H1 (cell line): ENCODE measurements around the gene GNAL. TPM values are rescaled to one million over a fixed set of nuclear protein-coding genes. Genes with fewer than 3 reads are reported as not detected.

Experiments
- CTCF ChIA-PET: fragments of 300-600 bp; sonication (Branson Sonifier 250); formaldehyde crosslinking; loops from one replicate; lab custom pipeline; 2021; ENCODE audit not compliant: partially characterized antibody; lab: Charles Lee
- POLR2A ChIA-PET: fragments of 300-600 bp; sonication (Branson Sonifier 250); formaldehyde crosslinking; loops from one replicate; lab custom pipeline; 2021; ENCODE audit warnings: inconsistent platforms; ENCODE audit not compliant: partially characterized antibody; lab: Charles Lee
- DNase-seq, 2 experiments: peaks; one replicate each; pipeline versions ENCODE4 v3.0.0 to v3.0.0-alpha.2; 2010 to 2022; ENCODE audit warnings: low spot score in 2 of 2, low read depth in 1 of 2, mixed read lengths in 1 of 2
- FAIRE-seq: peaks from 2 replicates; lab custom pipeline; 2011; peaks lifted over from hg19 to GRCh38; lab: Jason Lieb, UNC
- H2AFZ ChIP-seq: 2 replicates; pipeline ENCODE4 v1.8.1; 2012; ENCODE audit warnings: low read length, inconsistent platforms
- H2AK5ac ChIP-seq: 2 replicates; pipeline ENCODE4 v1.6.1; 2013; ENCODE audit warnings: low read depth, low read length
- H2BK120ac ChIP-seq: replicated peaks from 2 replicates; pipeline ENCODE3; 2013; ENCODE audit warnings: low read depth, low read length, inconsistent platforms
- H2BK12ac ChIP-seq: 2 replicates; pipeline ENCODE4 v1.6.1; 2013; ENCODE audit warnings: low read depth, low read length
- H2BK15ac ChIP-seq: 2 replicates; pipeline ENCODE4 v1.6.1; 2013; ENCODE audit warnings: low read length
- H2BK20ac ChIP-seq: 2 replicates; pipeline ENCODE4 v1.6.1; 2013; ENCODE audit warnings: low read length
- H2BK5ac ChIP-seq: 2 replicates; pipeline ENCODE4 v1.6.1; 2013; ENCODE audit warnings: low read depth, low read length
- H3K14ac ChIP-seq: 2 replicates; pipeline ENCODE4 v1.6.1; 2013; ENCODE audit warnings: inconsistent platforms; ENCODE audit not compliant: insufficient read length
- H3K18ac ChIP-seq: 2 replicates; pipeline ENCODE4 v1.6.1; 2013; ENCODE audit warnings: low read length; ENCODE audit errors: extremely low read depth
- H3K23ac ChIP-seq: 2 replicates; pipeline ENCODE4 v1.6.1; 2013; ENCODE audit warnings: inconsistent platforms; ENCODE audit not compliant: insufficient read length
- H3K23me2 ChIP-seq: 2 replicates; pipeline ENCODE4 v1.6.1; 2013; ENCODE audit warnings: low read depth, low read length
- H3K27ac ChIP-seq: 2 replicates; pipeline ENCODE4 v1.6.1; 2011; ENCODE audit warnings: low read depth, low read length, inconsistent platforms
- H3K27me3 ChIP-seq, 4 experiments: replicated peaks in 1 of 4; 1 replicate in 1 of 4; 2 replicates in 3 of 4; pipeline versions ENCODE4 v1.6.1 to v1.8.1; 2011 to 2013; ENCODE audit warnings: low read length in 3 of 4, mild to moderate bottlenecking in 3 of 4, inconsistent platforms in 2 of 4, mixed read lengths in 2 of 4, moderate library complexity in 1 of 4; ENCODE audit not compliant: control insufficient read depth in 3 of 4, insufficient read depth in 3 of 4; ENCODE audit errors: extremely low read depth in 1 of 4
- H3K36me3 ChIP-seq, 4 experiments: 2 replicates each; pipeline versions ENCODE4 v1.6.1 to v1.8.1; 2011 to 2013; ENCODE audit warnings: mild to moderate bottlenecking in 4 of 4, low read length in 3 of 4, moderate library complexity in 2 of 4, control low read depth in 1 of 4, inconsistent platforms in 1 of 4; ENCODE audit not compliant: insufficient read depth in 4 of 4, control insufficient read depth in 2 of 4
- H3K4ac ChIP-seq: replicated peaks from 2 replicates; pipeline ENCODE3; 2013; ENCODE audit warnings: low read length, low read depth, mixed read lengths, inconsistent platforms; ENCODE audit not compliant: insufficient read length
- H3K4me1 ChIP-seq, 4 experiments: replicated peaks in 1 of 4; 1 replicate in 1 of 4; 2 replicates in 3 of 4; pipeline versions ENCODE4 v1.6.1 to v1.8.1; 2011 to 2013; ENCODE audit warnings: low read length in 3 of 4, inconsistent platforms in 2 of 4, mixed read lengths in 1 of 4; ENCODE audit not compliant: insufficient read depth in 4 of 4, control insufficient read depth in 3 of 4
- H3K4me2 ChIP-seq, 2 experiments: 2 replicates each; pipeline versions ENCODE4 v1.6.1 to v1.8.1; 2011 to 2013; ENCODE audit warnings: low read depth in 2 of 2, low read length in 2 of 2, control low read depth in 1 of 2, inconsistent platforms in 1 of 2, mild to moderate bottlenecking in 1 of 2; ENCODE audit not compliant: insufficient read depth in 1 of 2
- H3K4me3 ChIP-seq, 4 experiments: fragments of 200-600, 300-600 bp in 1 of 4; sonication (generic), shearing (Covaris generic), sonication (Bioruptor Twin) in 1 of 4; 2 replicates each; pipeline versions ENCODE4 v1.5.1 to v1.8.1; 2011 to 2016; ENCODE audit warnings: low read length in 4 of 4, low read depth in 3 of 4, control low read depth in 2 of 4, inconsistent platforms in 2 of 4, mild to moderate bottlenecking in 2 of 4, mixed read lengths in 1 of 4, moderate library complexity in 1 of 4; ENCODE audit not compliant: insufficient read depth in 2 of 4; ENCODE audit errors: extremely low read depth in 1 of 4
- H3K56ac ChIP-seq: replicated peaks from 2 replicates; pipeline ENCODE3; 2013; ENCODE audit warnings: low read depth, mild to moderate bottlenecking, mixed read lengths, low read length, inconsistent platforms; ENCODE audit not compliant: insufficient read length
- H3K79me1 ChIP-seq: 2 replicates; pipeline ENCODE4 v1.6.1; 2013; ENCODE audit warnings: low read depth, low read length, control low read depth
- H3K79me2 ChIP-seq, 2 experiments: 2 replicates each; pipeline versions ENCODE4 v1.6.1 to v1.8.1; 2012 to 2013; ENCODE audit warnings: low read length in 2 of 2, mild to moderate bottlenecking in 2 of 2, inconsistent platforms in 1 of 2; ENCODE audit not compliant: insufficient read depth in 2 of 2, control insufficient read depth in 1 of 2
- H3K9ac ChIP-seq, 4 experiments: replicated peaks in 1 of 4; 1 replicate in 1 of 4; 2 replicates in 3 of 4; pipeline versions ENCODE4 v1.6.1 to v1.8.1; 2011 to 2013; ENCODE audit warnings: low read depth in 3 of 4, low read length in 3 of 4, control low read depth in 2 of 4, mild to moderate bottlenecking in 2 of 4, moderate library complexity in 2 of 4, inconsistent platforms in 1 of 4; ENCODE audit errors: extremely low read depth in 1 of 4
- H3K9me3 ChIP-seq, 2 experiments: 2 replicates each; pipeline versions ENCODE4 v1.6.1 to v1.8.1; 2012 to 2013; ENCODE audit warnings: mild to moderate bottlenecking in 2 of 2, moderate library complexity in 2 of 2, control low read depth in 1 of 2, inconsistent platforms in 1 of 2, low read depth in 1 of 2, low read length in 1 of 2, mixed read lengths in 1 of 2; ENCODE audit not compliant: insufficient read depth in 2 of 2
- H4K20me1 ChIP-seq, 2 experiments: replicated peaks in 1 of 2; 2 replicates each; pipeline versions ENCODE3 to v1.8.1; 2011 to 2013; ENCODE audit warnings: inconsistent platforms in 2 of 2, low read length in 2 of 2, mild to moderate bottlenecking in 1 of 2; ENCODE audit not compliant: insufficient read depth in 2 of 2, control insufficient read depth in 1 of 2
- H4K5ac ChIP-seq: 2 replicates; pipeline ENCODE4 v1.6.1; 2013; ENCODE audit warnings: low read length, low read depth, mixed read lengths, inconsistent platforms; ENCODE audit not compliant: insufficient read length
- H4K8ac ChIP-seq: 2 replicates; pipeline ENCODE4 v1.8.0; 2013; ENCODE audit warnings: mild to moderate bottlenecking, moderate library complexity, low read length, inconsistent platforms; ENCODE audit not compliant: insufficient read depth; ENCODE audit errors: extremely low read depth
- H4K91ac ChIP-seq: replicated peaks from 2 replicates; pipeline ENCODE3; 2013; ENCODE audit warnings: low read length, mixed read lengths, inconsistent platforms; ENCODE audit not compliant: insufficient read length
- ASH2L ChIP-seq: fragments of 200-600, 300-600 bp; sonication (generic); IDR thresholded peaks from one replicate; pipeline ENCODE4 v1.7.1; 2017; ENCODE audit warnings: low read length
- CBX5 ChIP-seq: fragments of 300-800, 300-1000 bp; sonication (generic); IDR thresholded peaks from 2 replicates; pipeline ENCODE4 v1.7.1; 2016; ENCODE audit warnings: antibody characterized with exemption, low read length, low read depth
- JUND ChIP-seq: IDR thresholded peaks from 2 replicates; pipeline ENCODE4 v1.6.1; 2011; ENCODE audit warnings: mild to moderate bottlenecking, improper control_type of control experiment, low read length
- KDM5A ChIP-seq: fragments of 200-600 bp; IDR thresholded peaks from 2 replicates; pipeline ENCODE4 v1.7.1; 2012; ENCODE audit warnings: mild to moderate bottlenecking, low read length, inconsistent platforms, mixed read lengths
- MAFK ChIP-seq: IDR thresholded peaks from 2 replicates; pipeline ENCODE4 v1.6.1; 2012; ENCODE audit warnings: low read depth, mild to moderate bottlenecking, improper control_type of control experiment, low read length
- NANOG ChIP-seq: IDR thresholded peaks from 2 replicates; pipeline ENCODE4 v1.6.1; 2011; ENCODE audit warnings: low read length, low read depth, mild to moderate bottlenecking, inconsistent platforms; ENCODE audit not compliant: insufficient read depth, poor library complexity, severe bottlenecking
- NRF1 ChIP-seq: IDR thresholded peaks from 2 replicates; pipeline ENCODE4 v1.6.1; 2011; ENCODE audit warnings: mild to moderate bottlenecking, low read depth, low read length, improper control_type of control experiment
- RAD21 ChIP-seq, 2 experiments: IDR thresholded peaks in 1 of 2; conservative IDR thresholded peaks in 1 of 2; 2 replicates each; pipeline ENCODE4 v1.6.1; 2011; ENCODE audit warnings: low read depth in 2 of 2, low read length in 2 of 2, improper control_type of control experiment in 1 of 2, inconsistent platforms in 1 of 2, mild to moderate bottlenecking in 1 of 2, moderate library complexity in 1 of 2
- SAP30 ChIP-seq: fragments of 300-600 bp; sonication (generic); IDR thresholded peaks from 2 replicates; pipeline ENCODE4 v1.7.1; 2012; ENCODE audit warnings: low read length, moderate library complexity, mild to moderate bottlenecking, inconsistent platforms; ENCODE audit not compliant: insufficient read depth, insufficient replicate concordance
- SP4 ChIP-seq: IDR thresholded peaks from 2 replicates; pipeline ENCODE4 v1.6.1; 2012; ENCODE audit warnings: low read length, inconsistent platforms
- SUZ12 ChIP-seq: fragments of 200-600 bp; sonication (generic); IDR thresholded peaks from 2 replicates; pipeline ENCODE4 v1.6.1; 2012; ENCODE audit warnings: mild to moderate bottlenecking, inconsistent platforms, low read length, moderate library complexity, mixed read lengths
- YY1 ChIP-seq: IDR thresholded peaks from 2 replicates; pipeline ENCODE4 v1.6.1; 2011; ENCODE audit warnings: low read depth, mild to moderate bottlenecking, low read length
- ZNF274 ChIP-seq: IDR thresholded peaks from 2 replicates; pipeline ENCODE4 v1.7.0; 2012; ENCODE audit warnings: low read length, borderline replicate concordance; ENCODE audit errors: extremely low read depth
- WGBS, 2 experiments: shearing (Covaris generic) in 1 of 2; methylation state at CpG; one replicate each; pipeline versions ENCODE4 v1.1.6 to v1.1.7; 2013 to 2015; ENCODE audit warnings: low lambda C conversion rate in 2 of 2, mixed read lengths in 2 of 2, inconsistent platforms in 1 of 2, low coverage in 1 of 2, missing lambda C conversion rate in 1 of 2; ENCODE audit not compliant: insufficient replicate concordance in 2 of 2, insufficient coverage in 1 of 2, insufficient read length in 1 of 2; ENCODE audit errors: extremely low coverage in 1 of 2, missing lambda C conversion rate in 1 of 2; 5-methylcytosine and 5-hydroxymethylcytosine counted together
- polyA plus RNA-seq, 7 experiments: library from polyadenylated mRNA; depleted of rRNA in 3 of 7; stranded (reverse) in 5 of 7; unstranded in 2 of 7; fragments of >200 nt in 5 of 7; fragments of 200-250 nt in 2 of 7; gene quantifications; 1 replicate in 5 of 7; 2 replicates in 1 of 7; 4 replicates in 1 of 7; pipeline versions ENCODE4 v1.2.1 to v1.2.3, GENCODE V29; 2011 to 2013; ENCODE audit warnings: missing spikeins in 2 of 7, mixed read lengths in 2 of 7
- total RNA-seq: library from RNA; stranded (reverse); fragmentation: NEBNext Ultra II Directional; extraction: Animal tissue kit (Norgen Biotek cat#: 25700); gene quantifications from 2 replicates; pipeline ENCODE4 v1.2.1, GENCODE V29; 2021

The GNAL gene
- total and polyA plus RNA-seq, 2 of the 8 experiments (the other 6 are each of a cell fraction or from before 2014, with no cell fraction given) = 13.2 to 18.3 TPM

GRCh38 chr18:11800566-11801334 is 111.7 kb downstream of the GNAL start:
- Histone ChIP-seq H2BK15ac (no peak overlapping the region), H3K18ac (no peak overlapping the region), H3K27me3 (no peaks in the 10 kb centered on the region), H3K23me2 (peaks cover 3% of the 10 kb centered on the region; the same call in 1 of the 2 replicates), H3K4me1 (peaks cover 0 to 3% (median 0%) of the 10 kb centered on the region in 4 experiments; a peak in 2 of 7 replicates), H3K56ac (no peak overlapping the region), H2AFZ (no peak overlapping the region), H3K27ac (no peak overlapping the region), H2BK5ac (no peak overlapping the region), H3K79me1 (no peaks in the 10 kb centered on the region), H3K36me3 (no peaks in the 10 kb centered on the region), H4K20me1 (no peaks in the 10 kb centered on the region), H2AK5ac (no peak overlapping the region), H3K4me3 (no peak overlapping the region), H2BK120ac (no peak overlapping the region), H3K14ac (no peak overlapping the region), H2BK12ac (no peak overlapping the region), H3K79me2 (no peaks in the 10 kb centered on the region), H3K4ac (no peak overlapping the region), H4K5ac (no peak overlapping the region), H4K91ac (no peak overlapping the region), H4K8ac (no peak overlapping the region), H3K9me3 (peaks cover 0 to 3% of the 10 kb centered on the region in 2 experiments; a peak in 1 of 4 replicates), H3K23ac (no peak overlapping the region), H3K9ac (no peak overlapping the region), H2BK20ac (no peak overlapping the region), H3K4me2 (no peak overlapping the region)
- 93% methylated on average over 5 of the region's 5 CpGs; no CpG with 5 or more reads in 1 of the 2 experiments for WGBS, 2 experiments
- CTCF ChIA-PET = no interaction called here
- no peak for FAIRE-seq
- no peak for DNase-seq
- TF ChIP-seq SP4 (no peak), KDM5A (no peak), SAP30 (no peak), CBX5 (no peak), NRF1 (no peak), SUZ12 (no peak), YY1 (no peak), ASH2L (no peak), JUND (no peak), MAFK (no peak), NANOG (no peak), RAD21 (IDR thresholded peaks at IDR 0.05 in 1 of 2, conservative IDR thresholded peaks at IDR 0.05 in 1 of 2; ENCODE audit: low read depth in 2 of 2, low read length in 2 of 2) (no peak), ZNF274 (no peak)
- POLR2A ChIA-PET = no interaction called here
